Stimulated activated memory B cell treated with anti-CD40 and anti-IgM and Interleukin-4, amounts not matched to agents 10 μg/mL and 1 μg/mL and 100 μg/mL, for 72 hours (primary cell): ENCODE data around the gene NDOR1.
A peak's percentile ranks its signal among the peaks of the same experiment; 100 is the strongest.

ENCODE experiments used
- ATAC-seq: fragments of 150-1000 bp; cut with Tn5 transposase; 2 replicates; pipeline ENCODE4 v1.10.0; 2021
- H3K27ac Mint-ChIP-seq: one replicate; pipeline ENCODE4 v1.8.0; 2022; ENCODE audit warnings: mild to moderate bottlenecking, mixed read lengths
- H3K27me3 Mint-ChIP-seq: one replicate; pipeline ENCODE4 v1.8.0; 2022; ENCODE audit warnings: mixed read lengths
- H3K36me3 Mint-ChIP-seq: one replicate; pipeline ENCODE4 v1.8.0; 2022; ENCODE audit warnings: mixed read lengths
- H3K4me1 Mint-ChIP-seq: one replicate; pipeline ENCODE4 v1.8.0; 2022; ENCODE audit warnings: mixed read lengths
- H3K4me3 Mint-ChIP-seq: one replicate; pipeline ENCODE4 v1.8.0; 2022; ENCODE audit warnings: mild to moderate bottlenecking, moderate library complexity, mixed read lengths
- H3K9me3 Mint-ChIP-seq: one replicate; pipeline ENCODE4 v1.8.0; 2022; ENCODE audit warnings: mixed read lengths

Gene NDOR1

GRCh38 chr9:137186385-137186784 is 19.1 kb upstream of the NDOR1 start:
- H3K4me1 Mint-ChIP-seq: peaks cover 56% of the 10 kb centered on the region
- no peak for ATAC-seq
- H3K27me3 Mint-ChIP-seq: no peaks in the 10 kb centered on the region
- H3K4me3 Mint-ChIP-seq: peak overlapping the region; percentile 95
- H3K9me3 Mint-ChIP-seq: no peaks in the 10 kb centered on the region
- peaks cover 42% of the 10 kb centered on the region for H3K36me3 Mint-ChIP-seq
- H3K27ac Mint-ChIP-seq: no peak overlapping the region

DNA sequence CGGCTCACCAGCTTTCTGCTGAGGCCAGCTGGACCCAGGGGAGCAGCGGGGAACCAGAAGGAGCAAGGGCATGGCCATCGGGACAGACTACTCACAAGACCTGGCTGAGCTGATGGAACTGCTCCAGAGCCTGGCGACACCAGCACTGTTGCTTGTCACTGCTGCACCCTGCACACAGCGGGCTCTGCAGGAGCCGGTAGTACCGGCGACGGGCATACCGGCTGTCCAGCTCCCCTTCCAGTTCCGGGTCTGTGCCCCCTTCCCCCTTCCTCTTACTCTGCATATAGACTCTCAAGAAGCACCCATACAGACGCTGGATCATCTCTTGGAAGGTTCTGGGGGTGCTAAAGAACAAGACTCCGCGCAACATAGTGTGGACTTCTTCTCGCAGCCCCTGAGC is 18.1 kb upstream of the NDOR1 start:
- H3K4me3 Mint-ChIP-seq: peak overlapping the region; percentile 95
- peak overlapping the region; percentile 87 for H3K27ac Mint-ChIP-seq
- H3K4me1 Mint-ChIP-seq: peaks cover 56% of the 10 kb centered on the region
- ATAC-seq: no peak
- no peaks in the 10 kb centered on the region for H3K27me3 Mint-ChIP-seq
- no peaks in the 10 kb centered on the region for H3K9me3 Mint-ChIP-seq
- H3K36me3 Mint-ChIP-seq: peaks cover 36% of the 10 kb centered on the region

- peak overlapping the region; percentile 95 for H3K4me3 Mint-ChIP-seq
- peaks cover 56% of the 10 kb centered on the region for H3K4me1 Mint-ChIP-seq
- ATAC-seq: no peak
- no peaks in the 10 kb centered on the region for H3K27me3 Mint-ChIP-seq
- H3K27ac Mint-ChIP-seq: peak overlapping the region; percentile 87
- H3K36me3 Mint-ChIP-seq: peaks cover 29% of the 10 kb centered on the region
- no peaks in the 10 kb centered on the region for H3K9me3 Mint-ChIP-seq
These were observed 17.4 kb upstream of the NDOR1 start for GRCh38 chr9:137188086-137188489.

DNA sequence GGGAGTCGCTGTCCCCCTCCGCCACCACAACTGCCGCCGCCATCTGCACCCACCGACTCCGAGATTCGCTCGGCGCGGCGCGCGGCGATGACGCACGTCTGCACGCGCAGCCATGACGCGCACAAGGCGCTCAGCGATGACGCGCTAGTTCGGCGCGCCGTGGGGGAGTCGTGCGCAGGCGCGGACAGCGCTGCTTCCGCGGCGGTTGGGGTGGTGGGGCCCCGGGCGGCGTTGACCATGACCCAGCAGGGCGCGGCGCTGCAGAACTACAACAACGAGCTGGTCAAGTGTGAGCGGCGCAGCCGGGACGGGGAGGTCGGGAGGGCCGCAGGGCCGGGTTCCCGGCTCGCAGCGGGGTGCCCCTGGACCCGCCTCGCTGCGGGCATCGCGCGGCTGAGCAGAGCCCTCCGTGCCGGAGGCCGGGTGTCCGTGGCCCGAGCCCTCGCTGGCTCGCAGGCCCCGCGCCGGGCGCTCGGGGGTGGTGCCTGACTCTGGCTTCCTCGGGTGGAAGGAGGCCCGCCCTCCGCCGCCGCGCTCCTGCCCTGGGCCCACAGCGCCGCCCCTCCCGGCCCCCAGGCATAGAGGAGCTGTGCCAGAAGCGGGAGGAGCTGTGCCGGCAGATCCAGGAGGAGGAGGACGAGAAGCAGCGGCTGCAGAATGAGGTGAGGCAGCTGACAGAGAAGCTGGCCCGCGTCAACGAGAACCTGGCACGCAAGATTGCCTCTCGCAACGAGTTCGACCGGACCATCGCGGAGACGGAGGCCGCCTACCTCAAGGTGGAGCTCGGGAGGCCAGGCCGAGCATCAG is 16.8 kb upstream of the NDOR1 start, which contains the start of the genes ANAPC2 and SSNA1:
ANAPC2 (minus strand) TSS at position 71 of the 807 bp plus-strand sequence; CDS start at position 43, 28 bp downstream.
SSNA1 (plus strand) TSS at position 187 of the 807 bp plus-strand sequence; CDS start at position 238, 51 bp downstream.
- Mint-ChIP-seq H3K27ac (peak within 1 kb of the TSS; percentile 87), H3K27me3 (no peaks in the 10 kb centered on the region), H3K9me3 (no peaks in the 10 kb centered on the region), H3K36me3 (peaks cover 23% of the 10 kb centered on the region), H3K4me3 (peak within 1 kb of the TSS; percentile 95), H3K4me1 (peaks cover 56% of the 10 kb centered on the region)
- ATAC-seq: peak; percentile 91

DNA sequence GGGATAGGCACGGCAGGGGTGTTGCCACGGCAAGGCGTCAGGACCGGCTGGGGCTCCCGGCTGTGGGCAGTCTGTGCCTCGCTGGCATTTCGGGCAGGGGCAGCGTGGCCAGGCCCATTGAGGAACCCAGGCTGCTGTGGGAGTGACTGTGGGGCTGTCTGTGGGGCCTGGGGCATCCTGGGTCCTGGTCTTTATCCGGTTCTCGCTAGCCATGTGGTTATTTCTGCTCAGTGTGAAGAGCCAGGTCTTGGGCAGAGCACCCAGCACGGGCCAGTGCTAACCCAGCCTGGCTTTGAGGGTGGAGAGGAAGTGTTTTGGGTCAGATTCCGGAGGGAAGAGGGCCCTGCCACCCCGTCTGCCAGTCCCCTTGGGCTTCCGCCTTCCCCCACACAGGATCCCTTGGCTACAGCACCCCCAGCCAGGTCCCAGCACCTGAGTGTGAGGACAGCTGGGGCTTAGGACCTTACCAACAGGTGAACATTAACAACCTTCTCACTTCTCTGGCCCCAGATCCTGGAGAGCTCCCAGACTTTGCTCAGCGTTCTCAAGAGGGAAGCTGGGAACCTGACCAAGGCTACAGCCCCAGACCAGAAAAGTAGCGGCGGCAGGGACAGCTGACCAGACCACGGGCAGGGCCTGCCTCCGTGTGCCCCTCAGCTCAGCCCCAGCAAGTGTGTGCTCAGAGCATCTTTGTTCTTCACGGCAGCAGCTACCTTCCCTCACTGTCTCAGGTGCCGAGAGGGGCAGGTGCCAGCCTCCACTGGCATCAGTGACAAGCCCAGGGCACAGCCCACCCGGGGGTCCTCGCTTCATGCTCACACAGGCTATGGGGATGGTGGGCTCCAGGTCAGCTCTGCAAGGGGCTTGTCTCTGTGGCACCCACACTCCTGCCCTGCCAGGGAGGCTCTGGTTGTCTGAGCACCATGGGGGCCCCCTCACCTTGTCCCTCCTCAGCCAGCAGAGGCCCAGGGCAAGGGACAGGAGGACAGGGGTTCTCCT is 15.9 kb upstream of the NDOR1 start:
- Mint-ChIP-seq H3K27ac (peak overlapping the region; percentile 87), H3K27me3 (no peaks in the 10 kb centered on the region), H3K36me3 (peaks cover 14% of the 10 kb centered on the region), H3K4me3 (peak overlapping the region; percentile 95), H3K4me1 (peaks cover 48% of the 10 kb centered on the region), H3K9me3 (no peaks in the 10 kb centered on the region)
- ATAC-seq: no peak

GRCh38 chr9:137190315-137190856 is 15.1 kb upstream of the NDOR1 start:
- Mint-ChIP-seq H3K9me3 (no peaks in the 10 kb centered on the region), H3K27me3 (no peaks in the 10 kb centered on the region), H3K36me3 (peaks cover 11% of the 10 kb centered on the region), H3K27ac (peak overlapping the region; percentile 75), H3K4me1 (peaks cover 43% of the 10 kb centered on the region), H3K4me3 (peak overlapping the region; percentile 95)
- ATAC-seq: no peak

- peaks cover 11% of the 10 kb centered on the region for H3K36me3 Mint-ChIP-seq
- ATAC-seq: no peak
- H3K4me1 Mint-ChIP-seq: peaks cover 36% of the 10 kb centered on the region
- no peaks in the 10 kb centered on the region for H3K27me3 Mint-ChIP-seq
- peak overlapping the region; percentile 56 for H3K4me3 Mint-ChIP-seq
- H3K9me3 Mint-ChIP-seq: no peaks in the 10 kb centered on the region
- H3K27ac Mint-ChIP-seq: peak overlapping the region; percentile 75
These were observed 14.3 kb upstream of the NDOR1 start for GRCh38 chr9:137191245-137191644.

DNA sequence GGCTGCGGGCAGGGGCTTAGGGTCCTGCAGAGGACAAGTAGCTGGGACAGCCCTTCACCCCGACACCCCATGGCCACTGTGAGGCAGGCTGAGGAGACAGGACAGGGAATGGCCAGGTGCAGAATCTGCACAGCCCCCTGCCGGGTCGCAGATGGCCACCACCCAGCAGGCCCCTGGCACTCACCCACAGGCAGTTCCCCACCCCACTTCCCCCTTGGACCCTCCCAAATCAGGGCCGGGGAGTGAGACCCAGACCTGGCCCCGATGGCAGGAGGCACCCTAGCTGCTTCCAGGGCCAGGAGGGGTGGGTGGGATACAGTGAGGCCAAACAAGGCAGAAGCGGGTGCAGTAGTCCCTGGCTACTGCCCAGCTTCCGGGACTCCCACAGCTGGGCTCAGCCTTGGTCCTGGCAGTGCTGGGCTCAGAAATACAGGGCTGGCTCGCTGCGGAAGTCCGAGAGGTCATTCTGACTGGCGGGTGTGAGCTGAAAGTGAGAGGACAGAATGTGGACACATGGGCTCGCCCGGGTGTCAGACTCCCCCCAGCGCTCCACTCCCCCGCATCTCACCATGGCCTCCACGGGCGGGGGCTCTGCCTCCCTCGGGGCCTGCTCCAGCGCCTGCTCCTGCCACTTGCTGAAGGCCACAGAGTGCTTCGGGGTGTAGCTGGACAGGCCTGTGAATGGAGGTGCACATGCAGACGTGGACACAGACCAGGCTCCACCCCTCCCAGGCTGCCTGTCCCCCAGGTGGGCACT is 13.6 kb upstream of the NDOR1 start:
- Mint-ChIP-seq H3K27ac (peak overlapping the region; percentile 75), H3K4me1 (peaks cover 32% of the 10 kb centered on the region), H3K36me3 (peaks cover 11% of the 10 kb centered on the region), H3K9me3 (no peaks in the 10 kb centered on the region), H3K4me3 (no peak overlapping the region), H3K27me3 (no peaks in the 10 kb centered on the region)
- ATAC-seq: no peak

- H3K36me3 Mint-ChIP-seq: peaks cover 11% of the 10 kb centered on the region
- no peaks in the 10 kb centered on the region for H3K27me3 Mint-ChIP-seq
These were observed 13.1 kb upstream of the NDOR1 start for GRCh38 chr9:137192448-137192780.

GRCh38 chr9:137192859-137193258 is 12.6 kb upstream of the NDOR1 start:
- Mint-ChIP-seq H3K27me3 (no peaks in the 10 kb centered on the region), H3K4me3 (no peak overlapping the region), H3K27ac (no peak overlapping the region), H3K9me3 (no peaks in the 10 kb centered on the region), H3K4me1 (peaks cover 29% of the 10 kb centered on the region), H3K36me3 (peaks cover 11% of the 10 kb centered on the region)
- ATAC-seq: no peak

More at GRCh38 chr9:137192448-137192780, 13.1 kb upstream of the NDOR1 start:
- Mint-ChIP-seq H3K4me3 (no peak overlapping the region), H3K27ac (no peak overlapping the region), H3K4me1 (peaks cover 32% of the 10 kb centered on the region), H3K9me3 (no peaks in the 10 kb centered on the region)
- no peak for ATAC-seq

GRCh38 chr9:137193771-137194170 is 11.7 kb upstream of the NDOR1 start:
- no peaks in the 10 kb centered on the region for H3K27me3 Mint-ChIP-seq
- H3K4me1 Mint-ChIP-seq: peaks cover 30% of the 10 kb centered on the region
- ATAC-seq: no peak
- peaks cover 11% of the 10 kb centered on the region for H3K36me3 Mint-ChIP-seq
- no peak overlapping the region for H3K4me3 Mint-ChIP-seq
- H3K9me3 Mint-ChIP-seq: no peaks in the 10 kb centered on the region
- no peak overlapping the region for H3K27ac Mint-ChIP-seq

DNA sequence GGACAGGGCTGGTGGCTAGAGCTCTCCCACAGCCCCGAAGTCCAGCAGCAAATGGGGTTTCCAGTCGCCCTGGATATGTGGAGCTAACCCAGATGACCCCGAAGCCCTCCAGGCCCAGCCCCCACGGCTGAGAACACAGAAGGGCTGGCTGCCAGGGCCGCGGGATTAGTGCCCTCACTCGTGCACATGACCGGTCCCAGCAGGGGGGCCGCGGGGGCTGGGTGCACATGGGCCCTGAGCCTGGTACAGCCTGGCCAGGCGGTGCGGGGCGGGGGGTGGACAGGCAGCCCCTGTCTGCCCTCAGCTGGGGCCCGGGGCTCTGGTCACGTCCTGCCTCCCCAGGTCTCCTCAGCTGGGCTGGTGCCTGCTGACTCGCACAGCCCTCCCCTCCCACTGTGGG is 11.1 kb upstream of the NDOR1 start:
- H3K9me3 Mint-ChIP-seq: no peaks in the 10 kb centered on the region
- ATAC-seq: no peak
- peaks cover 31% of the 10 kb centered on the region for H3K4me1 Mint-ChIP-seq
- no peaks in the 10 kb centered on the region for H3K27me3 Mint-ChIP-seq
- no peak overlapping the region for H3K4me3 Mint-ChIP-seq
- peaks cover 11% of the 10 kb centered on the region for H3K36me3 Mint-ChIP-seq
- H3K27ac Mint-ChIP-seq: no peak overlapping the region

- Mint-ChIP-seq H3K27ac (no peak overlapping the region), H3K27me3 (no peaks in the 10 kb centered on the region), H3K4me3 (no peak overlapping the region), H3K36me3 (peaks cover 11% of the 10 kb centered on the region), H3K4me1 (peaks cover 30% of the 10 kb centered on the region), H3K9me3 (no peaks in the 10 kb centered on the region)
- no peak for ATAC-seq
These were observed 10.6 kb upstream of the NDOR1 start for GRCh38 chr9:137194909-137195308.

- no peak for ATAC-seq
- no peak overlapping the region for H3K4me3 Mint-ChIP-seq
- H3K9me3 Mint-ChIP-seq: no peaks in the 10 kb centered on the region
- no peaks in the 10 kb centered on the region for H3K27me3 Mint-ChIP-seq
- H3K4me1 Mint-ChIP-seq: peaks cover 27% of the 10 kb centered on the region
- no peak overlapping the region for H3K27ac Mint-ChIP-seq
- peaks cover 9% of the 10 kb centered on the region for H3K36me3 Mint-ChIP-seq
These were observed 9.8 kb upstream of the NDOR1 start for GRCh38 chr9:137195525-137196220.
